Measurements from ENCODE around the gene NEMP1. TPM values are rescaled to one million over a fixed set of nuclear protein-coding genes. Genes with fewer than 3 reads are reported as not detected.
A peak's percentile ranks its signal among the peaks of the same experiment; 100 is the strongest.

The NEMP1 gene
- total and polyA plus RNA-seq, 2 of the 8 experiments (the other 6 are each of a cell fraction or from before 2014, with no cell fraction given): 30.1 to 43.2 TPM

- TF ChIP-seq CHD7 (IDR thresholded peaks at IDR 0.05; ENCODE audit: insufficient replicate concordance, low read length): no peak
- no peak for TF ChIP-seq GABPA (IDR thresholded peaks at IDR 0.05; ENCODE audit: borderline replicate concordance, insufficient read depth, low read length)
- peak; percentile 41; the same call in 1 of the 2 replicates for TF ChIP-seq PHF8 (conservative IDR thresholded peaks at IDR 0.05; ENCODE audit: low read depth, low read length)
- no peak for TF ChIP-seq SIX5 (IDR thresholded peaks at IDR 0.05; ENCODE audit: low read depth, low read length)
- TF ChIP-seq KDM4A (IDR thresholded peaks at IDR 0.05; ENCODE audit: low read depth, low read length, severe bottlenecking): peak; percentile 44
- peak; percentile 61; the same call in 1 of the 2 replicates for TF ChIP-seq KDM1A (IDR thresholded peaks at IDR 0.05; ENCODE audit: borderline replicate concordance, low read length)
- no peak for TF ChIP-seq ATF3 (IDR thresholded peaks at IDR 0.05; ENCODE audit: insufficient read depth, low read depth, low read length)
- no peak for TF ChIP-seq RFX5 (IDR thresholded peaks at IDR 0.05; ENCODE audit: borderline replicate concordance, low read depth, low read length)
Observed at GRCh38 chr12:57088354-57089270, 10.0 kb upstream of the NEMP1 start, which contains the start of gene NAB2 (continued).
